Stimulated activated CD4-positive, alpha-beta T cell treated with anti-CD3 and anti-CD28 coated beads, Interleukin-4, amount 100 ng/mL, for 1 hour (primary cell): ENCODE measurements around the gene RPL18A.

Experiments
- DNase-seq: peaks from one replicate; pipeline ENCODE4 v3.0.0-alpha.2; 2020

Gene RPL18A

GRCh38 chr19:17841810-17842662, 17.7 kb upstream of the RPL18A start:
- peak; percentile 68 for DNase-seq

GRCh38 chr19:17842663-17843291, 16.9 kb upstream of the RPL18A start:
- no peak for DNase-seq

GRCh38 chr19:17843292-17843827, 16.4 kb upstream of the RPL18A start:
- no peak for DNase-seq

- no peak for DNase-seq
Observed at GRCh38 chr19:17843908-17844490, 15.7 kb upstream of the RPL18A start.

- DNase-seq, result no peak
Observed at GRCh38 chr19:17846146-17846545, 13.6 kb upstream of the RPL18A start.

GRCh38 chr19:17847538-17848366, 12.0 kb upstream of the RPL18A start, which contains the start of gene JAK3:
TSS of gene JAK3 (minus strand) at chr19:17847982. CDS start at chr19:17844417, 3,565 bp downstream.
- DNase-seq, result peak; percentile 89

GRCh38 chr19:17848595-17849292, 11.0 kb upstream of the RPL18A start:
- DNase-seq, result no peak

- no peak for DNase-seq
Observed at GRCh38 chr19:17854061-17854460, 5.6 kb upstream of the RPL18A start.

- DNase-seq, result peak; percentile 93
Observed at GRCh38 chr19:17855280-17856152, 4.2 kb upstream of the RPL18A start.

- DNase-seq, result no peak
Observed at GRCh38 chr19:17860331-17860992, 752 bp downstream of the RPL18A start.

- no peak for DNase-seq
Observed at GRCh38 chr19:17860993-17861360, 1.3 kb downstream of the RPL18A start.

- DNase-seq, result no peak
Observed at GRCh38 chr19:17861542-17862402, 2.1 kb downstream of the RPL18A start.

- DNase-seq, result no peak
Observed at GRCh38 chr19:17862711-17863519, 3.2 kb downstream of the RPL18A start.

- no peak for DNase-seq
Observed at GRCh38 chr19:17863520-17864182, 3.9 kb downstream of the RPL18A start.

GRCh38 chr19:17865364-17866311, 5.9 kb downstream of the RPL18A start:
- DNase-seq, result no peak

GRCh38 chr19:17866312-17866963, 6.7 kb downstream of the RPL18A start:
- no peak for DNase-seq
